ENCODE measurements around the gene SYNDIG1. TPM values are rescaled to one million over a fixed set of nuclear protein-coding genes. Genes with fewer than 3 reads are reported as not detected.

The SYNDIG1 gene
- total RNA-seq, 1 experiment from 2014 or later: not detected

GRCh38 chr20:24565835-24566351 lies 96.5 kb downstream of the SYNDIG1 start:
- ChIA-PET POLR2A (no interaction called here), CTCF (no interaction called here)
- no peak overlapping the region for H3K4me3 ChIP-seq (ENCODE audit: low read depth in 2 of 2, low read length in 2 of 2)
- BruUV-seq (replicated peaks): no TSS peak
- H3K36me3 ChIP-seq (ENCODE audit: control insufficient read depth, insufficient read depth, low read length): no peaks in the 10 kb centered on the region
- no peaks in the 10 kb centered on the region for H3K4me1 ChIP-seq (ENCODE audit: control insufficient read depth, insufficient read depth, low read length)
- in situ Hi-C loops (cut with HindIII; ENCODE audit: low pct_unique_long_range_greater_than_20kb, low sequenced_read_pairs): no loop called here
- ATAC-seq: no peak
- no peak for DNase-seq (ENCODE audit: low read depth, low spot score)
- no peaks in the 10 kb centered on the region; the same call in 1 of the 2 replicates for H3K27me3 ChIP-seq (ENCODE audit: control insufficient read depth, insufficient read depth, low read length)
- peaks cover 5% of the 10 kb centered on the region; the same call in 1 of the 2 replicates for H3K9me3 ChIP-seq (ENCODE audit: control insufficient read depth, insufficient read depth, low read depth, low read length)
- no peak overlapping the region for H3K27ac ChIP-seq (ENCODE audit: low read length)
- TF ChIP-seq CTCF (IDR thresholded peaks at IDR 0.05) (no peak), REST (IDR thresholded peaks at IDR 0.05; ENCODE audit: insufficient read depth in 1 of 2, low read depth in 2 of 2, low read length in 1 of 2) (no peak), TCF7L2 (IDR thresholded peaks at IDR 0.05; ENCODE audit: low read depth, low read length) (no peak), SIN3A (IDR thresholded peaks at IDR 0.05; ENCODE audit: borderline replicate concordance, insufficient read depth, low read depth, low read length) (no peak)
- intact Hi-C loops (cut with micrococcal nuclease; ENCODE audit: unreplicated experiment): no loop called here

- TF ChIP-seq CTCF (IDR thresholded peaks at IDR 0.05) (no peak), TCF7L2 (IDR thresholded peaks at IDR 0.05; ENCODE audit: low read depth, low read length) (no peak), POLR2AphosphoS5 (IDR thresholded peaks at IDR 0.05; ENCODE audit: low read depth, low read length) (no peak), REST (IDR thresholded peaks at IDR 0.05; ENCODE audit: insufficient read depth in 1 of 2, low read depth in 2 of 2, low read length in 1 of 2) (no peak)
- no peaks in the 10 kb centered on the region; the same call in 1 of the 2 replicates for H3K27me3 ChIP-seq (ENCODE audit: control insufficient read depth, insufficient read depth, low read length)
- CTCF ChIA-PET: no interaction called here
- intact Hi-C loops (cut with micrococcal nuclease; ENCODE audit: unreplicated experiment): no loop called here
- H3K9me3 ChIP-seq (ENCODE audit: control insufficient read depth, insufficient read depth, low read depth, low read length): peaks cover 5% of the 10 kb centered on the region; the same call in 1 of the 2 replicates
- no peaks in the 10 kb centered on the region for H3K4me1 ChIP-seq (ENCODE audit: control insufficient read depth, insufficient read depth, low read length)
- POLR2A ChIA-PET: no interaction called here
- H3K36me3 ChIP-seq (ENCODE audit: control insufficient read depth, insufficient read depth, low read length): no peaks in the 10 kb centered on the region
- no peak overlapping the region for H3K4me3 ChIP-seq (ENCODE audit: low read depth in 2 of 2, low read length in 2 of 2)
- BruUV-seq (replicated peaks): no TSS peak
- in situ Hi-C loops (cut with HindIII; ENCODE audit: low pct_unique_long_range_greater_than_20kb, low sequenced_read_pairs): no loop called here
- H3K27ac ChIP-seq (ENCODE audit: low read length): no peak overlapping the region
- DNase-seq (ENCODE audit: low read depth, low spot score): no peak
- ATAC-seq: no peak
These were observed 97.2 kb downstream of the SYNDIG1 start for GRCh38 chr20:24566656-24567055.

Data from Panc1 (cell line).